Hepatocyte (in vitro differentiated cells): ENCODE results near the gene ELMOD3.

Experiments
- CTCF ChIP-seq: fragments of 200-600 bp; sonication (generic); IDR thresholded peaks from 2 replicates; pipeline ENCODE4 v1.5.1; 2016; ENCODE audit warnings: antibody characterized with exemption, mild to moderate bottlenecking; ENCODE audit not compliant: poor library complexity
- EZH2phosphoT487 ChIP-seq: fragments of 200-600 bp; sonication (generic); IDR thresholded peaks from one replicate; pipeline ENCODE4 v1.6.1; 2018; ENCODE audit warnings: antibody characterized with exemption, mild to moderate bottlenecking, low read depth, moderate library complexity; ENCODE audit not compliant: unreplicated experiment, severe bottlenecking

GRCh38 chr2:85377083-85377482 is 22.5 kb downstream of the ELMOD3 start:
- TF ChIP-seq EZH2phosphoT487: no peak
- no peak for TF ChIP-seq CTCF
